ENCODE data around the gene EIF4A2. TPM values are rescaled to one million over a fixed set of nuclear protein-coding genes. Genes with fewer than 3 reads are reported as not detected.

Gene EIF4A2
- total and polyA plus RNA-seq, 2 of the 13 experiments (the other 11 are each of a cell fraction or from before 2014, with no cell fraction given) = 480 to 596 TPM

- TF ChIP-seq RFX5 (IDR thresholded peaks at IDR 0.05; ENCODE audit: low read depth, low read length) = no peak
- TF ChIP-seq NR1H2 (CRISPR knock-in tag; IDR thresholded peaks at IDR 0.05; ENCODE audit: borderline replicate concordance, low read depth) = no peak
- 0 out of 2 replicates have a peak, but pooled peaks have one; percentile 48 for TF ChIP-seq MXD4 (CRISPR knock-in tag; IDR thresholded peaks at IDR 0.05)
- no peak for TF ChIP-seq ZNF720 (CRISPR knock-in tag; IDR thresholded peaks at IDR 0.05)
- 0 out of 2 replicates have a peak, but pooled peaks have one; percentile 60 for TF ChIP-seq ATF6 (CRISPR knock-in tag; conservative IDR thresholded peaks at IDR 0.05)
- no peak for TF ChIP-seq ATAD3A (CRISPR knock-in tag; IDR thresholded peaks at IDR 0.05)
- no peak for TF ChIP-seq NFIB (CRISPR knock-in tag; IDR thresholded peaks at IDR 0.05; ENCODE audit: borderline replicate concordance)
- TF ChIP-seq IRX3 (CRISPR knock-in tag; IDR thresholded peaks at IDR 0.05; ENCODE audit: borderline replicate concordance, low read depth) = no peak
- peak; percentile 33; the same call in 1 of the 2 replicates for TF ChIP-seq KDM2A (CRISPR knock-in tag; IDR thresholded peaks at IDR 0.05; ENCODE audit: borderline replicate concordance, low read depth)
- TF ChIP-seq RFXANK (CRISPR knock-in tag; IDR thresholded peaks at IDR 0.05) = 0 out of 2 replicates have a peak, but pooled peaks have one; percentile 27
- no peak for TF ChIP-seq ZNF660 (CRISPR knock-in tag; IDR thresholded peaks at IDR 0.05; ENCODE audit: borderline replicate concordance, low read depth)
- no peak for TF ChIP-seq ATF7-NPFF (CRISPR knock-in tag; IDR thresholded peaks at IDR 0.05; ENCODE audit: low read depth)
- TF ChIP-seq ZNF691 (CRISPR knock-in tag; IDR thresholded peaks at IDR 0.05; ENCODE audit: borderline replicate concordance, low read depth) = peak; percentile 56; the same call in 1 of the 2 replicates
- TF ChIP-seq PRDM10 (CRISPR knock-in tag; IDR thresholded peaks at IDR 0.05; ENCODE audit: low read depth) = 0 out of 2 replicates have a peak, but pooled peaks have one; percentile 25
- 0 out of 2 replicates have a peak, but pooled peaks have one; percentile 34 for TF ChIP-seq ZNF556 (CRISPR knock-in tag; IDR thresholded peaks at IDR 0.05; ENCODE audit: borderline replicate concordance)
- peak; percentile 48; the same call in 1 of the 2 replicates for TF ChIP-seq ZNF501 (CRISPR knock-in tag; IDR thresholded peaks at IDR 0.05)
- TF ChIP-seq KLF16 (CRISPR knock-in tag; IDR thresholded peaks at IDR 0.05) = 0 out of 4 replicates have a peak, but pooled peaks of 1 of the 2 experiments have one; percentile 43
- no peak for TF ChIP-seq ZEB1 (IDR thresholded peaks at IDR 0.05; ENCODE audit: insufficient replicate concordance, low read depth)
- peak; percentile 19; the same call in 1 of the 2 replicates for TF ChIP-seq NCOA2 (CRISPR knock-in tag; IDR thresholded peaks at IDR 0.05)
- no peak; the same call in 1 of the 2 replicates for TF ChIP-seq GABPA (IDR thresholded peaks at IDR 0.05; ENCODE audit: low read depth, low read length)
- TF ChIP-seq GABPA (CRISPR knock-in tag; IDR thresholded peaks at IDR 0.05; ENCODE audit: low read depth) = peak; percentile 81
- no peak; the same call in 1 of the 2 replicates for TF ChIP-seq ZNF121 (CRISPR knock-in tag; IDR thresholded peaks at IDR 0.05)
- peak; percentile 34; the same call in 1 of the 2 replicates for TF ChIP-seq THAP11 (CRISPR knock-in tag; IDR thresholded peaks at IDR 0.05)
- no peak for TF ChIP-seq SATB2 (CRISPR knock-in tag; IDR thresholded peaks at IDR 0.05)
These were observed 37.4 kb upstream of the EIF4A2 start (continued) for GRCh38 chr3:186746008-186746407.
